B cell (primary cell): ENCODE measurements around the gene SMAD9.

Source experiments
- CTCF ChIP-seq: fragments of 200-600 bp; IDR thresholded peaks from one replicate; pipeline ENCODE4 v1.8.0; 2022; ENCODE audit warnings: antibody characterized with exemption, mild to moderate bottlenecking
- EZH2 ChIP-seq: IDR thresholded peaks from 2 replicates; pipeline ENCODE4 v1.6.1; 2012; ENCODE audit warnings: borderline replicate concordance, low read depth, mild to moderate bottlenecking, moderate library complexity, low read length; ENCODE audit not compliant: insufficient read depth, poor library complexity, severe bottlenecking

GRCh38 chr13:36847606-36848005 is 72.4 kb downstream of the SMAD9 start:
- TF ChIP-seq CTCF (no peak), EZH2 (no peak)
